ENCODE results near the gene CCDC13. TPM values are rescaled to one million over a fixed set of nuclear protein-coding genes. Genes with fewer than 3 reads are reported as not detected.

CCDC13 gene
- total and polyA plus RNA-seq, 7 donors, result 0.30 to 1.2 (median 0.64) TPM

DNA sequence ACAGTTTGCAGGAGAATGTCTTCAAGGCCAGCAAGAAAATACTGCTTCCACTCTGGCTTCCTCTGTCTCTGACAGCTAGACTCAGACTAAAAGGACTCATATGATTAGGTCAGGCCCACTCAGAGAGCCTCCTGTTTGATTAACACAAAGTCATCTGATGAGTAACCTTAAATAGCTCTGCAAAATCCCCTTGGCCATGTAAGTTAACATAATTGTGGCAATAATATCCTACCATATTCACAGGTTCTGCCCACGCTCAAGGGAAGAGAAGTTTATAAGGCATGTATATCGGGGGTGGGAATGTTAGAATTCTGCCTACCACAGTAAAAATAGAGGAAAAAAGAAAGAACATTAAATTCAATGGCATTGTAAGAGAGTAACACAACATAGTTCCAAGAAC is 49.8 kb downstream of the CCDC13 start:
- 76 to 91% (median 80%) methylated on average over 2 of the region's 2 CpGs for WGBS, 3 donors
- intact Hi-C loops (cut with DNase I), result no loop called here
- Histone ChIP-seq H3K27ac (peak overlapping the region; percentile 78), H3K27me3 (ENCODE audit: insufficient read depth in 3 of 3, low read length in 2 of 3) (no peaks in the 10 kb centered on the region), H3K9me3 (no peaks in the 10 kb centered on the region), H3K36me3 (ENCODE audit: insufficient read depth in 1 of 2, low read depth in 1 of 2) (no peaks in the 10 kb centered on the region), H3K4me3 (no peak overlapping the region), H3K4me1 (peaks cover 27% of the 10 kb centered on the region)
- DNase-seq (no peak), ATAC-seq (peak in 2 of 4 donors; percentile 31 to 48)
- TF ChIP-seq, protein P1, sequence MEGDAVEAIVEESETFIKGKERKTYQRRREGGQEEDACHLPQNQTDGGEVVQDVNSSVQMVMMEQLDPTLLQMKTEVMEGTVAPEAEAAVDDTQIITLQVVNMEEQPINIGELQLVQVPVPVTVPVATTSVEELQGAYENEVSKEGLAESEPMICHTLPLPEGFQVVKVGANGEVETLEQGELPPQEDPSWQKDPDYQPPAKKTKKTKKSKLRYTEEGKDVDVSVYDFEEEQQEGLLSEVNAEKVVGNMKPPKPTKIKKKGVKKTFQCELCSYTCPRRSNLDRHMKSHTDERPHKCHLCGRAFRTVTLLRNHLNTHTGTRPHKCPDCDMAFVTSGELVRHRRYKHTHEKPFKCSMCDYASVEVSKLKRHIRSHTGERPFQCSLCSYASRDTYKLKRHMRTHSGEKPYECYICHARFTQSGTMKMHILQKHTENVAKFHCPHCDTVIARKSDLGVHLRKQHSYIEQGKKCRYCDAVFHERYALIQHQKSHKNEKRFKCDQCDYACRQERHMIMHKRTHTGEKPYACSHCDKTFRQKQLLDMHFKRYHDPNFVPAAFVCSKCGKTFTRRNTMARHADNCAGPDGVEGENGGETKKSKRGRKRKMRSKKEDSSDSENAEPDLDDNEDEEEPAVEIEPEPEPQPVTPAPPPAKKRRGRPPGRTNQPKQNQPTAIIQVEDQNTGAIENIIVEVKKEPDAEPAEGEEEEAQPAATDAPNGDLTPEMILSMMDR (IDR thresholded peaks at IDR 0.05), result no peak

Other genes starting within 250 kb of the CCDC13 start
- 10 to 100 TPM; 13.0 to 31.0 (median 15.5) TPM for gene SEC22C, start 191.3 kb downstream of the CCDC13 start, total RNA-seq
- 10 to 100 TPM; 11.2 to 46.8 (median 15.5) TPM for gene SEC22C, start 191.3 kb downstream of the CCDC13 start, polyA plus RNA-seq
- gene SS18L2, start 182.4 kb downstream of the CCDC13 start, total RNA-seq, result 10 to 100 TPM in 1 of 4 donors, 1 to 10 TPM in 3; 8.2 to 11.2 (median 9.5) TPM
- gene SS18L2, start 182.4 kb downstream of the CCDC13 start, polyA plus RNA-seq, result 10 to 100 TPM; 16.8 to 31.6 (median 20.1) TPM
- 10 to 100 TPM; 12.9 to 23.0 (median 17.6) TPM for gene NKTR, start 172.6 kb downstream of the CCDC13 start, total RNA-seq
- gene NKTR, start 172.6 kb downstream of the CCDC13 start, polyA plus RNA-seq, result 10 to 100 TPM in 2 of 3 donors, 1 to 10 TPM in 1; 9.0 to 14.1 (median 11.1) TPM
- gene ZBTB47, start 119.6 kb downstream of the CCDC13 start, total RNA-seq, result 100 to 1,000 TPM in 2 of 4 donors, 10 to 100 TPM in 2; 87.2 to 151 (median 110) TPM
- 10 to 100 TPM; 41.6 to 90.3 (median 72.6) TPM for gene ZBTB47, start 119.6 kb downstream of the CCDC13 start, polyA plus RNA-seq
- 100 to 1,000 TPM; 241 to 923 (median 381) TPM for gene KLHL40, start 87.7 kb downstream of the CCDC13 start, total RNA-seq
- gene KLHL40, start 87.7 kb downstream of the CCDC13 start, polyA plus RNA-seq, result 100 to 1,000 TPM; 306 to 822 (median 392) TPM
- 100 to 1,000 TPM; 157 to 276 (median 212) TPM for gene HHATL, start 70.5 kb downstream of the CCDC13 start, total RNA-seq
- gene HHATL, start 70.5 kb downstream of the CCDC13 start, polyA plus RNA-seq, result 100 to 1,000 TPM in 1 of 3 donors, 10 to 100 TPM in 2; 37.0 to 188 (median 50.4) TPM
- gene HIGD1A, start 31.2 kb upstream of the CCDC13 start, total RNA-seq, result 100 to 1,000 TPM in 2 of 4 donors, 10 to 100 TPM in 2; 81.0 to 118 (median 93.5) TPM
- gene HIGD1A, start 31.2 kb upstream of the CCDC13 start, polyA plus RNA-seq, result 100 to 1,000 TPM; 136 to 169 (median 165) TPM
- gene ACKR2, start 36.2 kb upstream of the CCDC13 start, total RNA-seq, result 1 to 10 TPM in 3 of 4 donors, under 1 TPM in 1; 0.79 to 1.6 (median 1.1) TPM
- under 1 TPM; 0.04 to 0.45 (median 0.25) TPM for gene ACKR2, start 36.2 kb upstream of the CCDC13 start, polyA plus RNA-seq
- gene CYP8B1, start 102.6 kb upstream of the CCDC13 start, total RNA-seq, result under 1 TPM in 1 of 4 donors, not detected in 3; 0.08 TPM
- not detected for gene CYP8B1, start 102.6 kb upstream of the CCDC13 start, polyA plus RNA-seq
- gene ZNF662, start 132.9 kb upstream of the CCDC13 start, total RNA-seq, result 1 to 10 TPM; 1.4 to 3.5 (median 2.1) TPM
- under 1 TPM; 0.32 to 0.53 (median 0.37) TPM for gene ZNF662, start 132.9 kb upstream of the CCDC13 start, polyA plus RNA-seq
- 1 to 10 TPM; 1.5 to 3.7 (median 3.0) TPM for gene GASK1A, start 206.1 kb upstream of the CCDC13 start, total RNA-seq
- gene GASK1A, start 206.1 kb upstream of the CCDC13 start, polyA plus RNA-seq, result under 1 TPM; 0.40 to 0.62 (median 0.49) TPM

Data from psoas muscle (tissue), 8 donors.